GM23248 (cell line): Measurements from ENCODE around the gene ALDH1L1.

ENCODE experiments used
- EZH2 ChIP-seq: fragments of 200-600 bp; sonication (generic); IDR thresholded peaks from 2 replicates; pipeline ENCODE4 v1.6.1; 2018; ENCODE audit warnings: antibody characterized with exemption, mild to moderate bottlenecking; ENCODE audit not compliant: insufficient read depth, poor library complexity, severe bottlenecking
- EZH2phosphoT487 ChIP-seq: fragments of 200-600 bp; sonication (generic); IDR thresholded peaks from 2 replicates; pipeline ENCODE4 v1.6.1; 2018; ENCODE audit warnings: antibody characterized with exemption, moderate library complexity, mild to moderate bottlenecking, low read depth; ENCODE audit not compliant: insufficient read depth

- TF ChIP-seq EZH2 (no peak), EZH2phosphoT487 (no peak)
Observed at GRCh38 chr3:126054870-126055269, 125.5 kb downstream of the ALDH1L1 start.
